ENCODE measurements around the gene PGA3. TPM values are rescaled to one million over a fixed set of nuclear protein-coding genes. Genes with fewer than 3 reads are reported as not detected.

The PGA3 gene
- not detected for total RNA-seq

GRCh38 chr11:61202950-61203746, at the start of gene PGA3:
TSS of gene PGA3 (plus strand) at chr11:61203515. CDS start at chr11:61203565, 50 bp downstream.

GRCh38 chr11:61161190-61162091, 41.9 kb upstream of the PGA3 start, which contains the start of gene VPS37C:
TSS of gene VPS37C (minus strand) at chr11:61161426. CDS start at chr11:61138829, 22,597 bp downstream.

GRCh38 chr11:61222047-61222446, 18.7 kb downstream of the PGA3 start, which contains the start of gene PGA4:
TSS of gene PGA4 (plus strand) at chr11:61222347. CDS start at chr11:61222401, 54 bp downstream.

GRCh38 chr11:61240875-61241274, 37.6 kb downstream of the PGA3 start, which contains the start of gene PGA5:
TSS of gene PGA5 (plus strand) at chr11:61241175. CDS start at chr11:61241227, 52 bp downstream.

Other genes with a start within 250 kb of the PGA3 start
- gene CD6, start 231.8 kb upstream of the PGA3 start, total RNA-seq, result 100 to 1,000 TPM; 349 to 352 TPM
- 100 to 1,000 TPM; 393 to 405 TPM for gene CD5, start 101.0 kb upstream of the PGA3 start, total RNA-seq
- 1 to 10 TPM; 5.0 to 6.2 TPM for gene VPS37C, start 42.1 kb upstream of the PGA3 start, total RNA-seq
- gene PGA4, start 18.8 kb downstream of the PGA3 start, total RNA-seq, result not detected
- gene PGA5, start 37.7 kb downstream of the PGA3 start, total RNA-seq, result not detected
- gene VWCE, start 91.8 kb downstream of the PGA3 start, total RNA-seq, result 1 to 10 TPM; 2.5 to 2.6 TPM
- gene DDB1, start 129.6 kb downstream of the PGA3 start, total RNA-seq, result 100 to 1,000 TPM; 177 to 178 TPM
- 10 to 100 TPM; 41.8 to 42.9 TPM for gene TKFC, start 129.7 kb downstream of the PGA3 start, total RNA-seq
- gene CYB561A3, start 158.4 kb downstream of the PGA3 start, total RNA-seq, result 10 to 100 TPM; 35.6 to 43.0 TPM
- 10 to 100 TPM; 39.1 to 44.6 TPM for gene TMEM138, start 158.9 kb downstream of the PGA3 start, total RNA-seq
- gene TMEM216, start 189.1 kb downstream of the PGA3 start, total RNA-seq, result 1 to 10 TPM; 6.6 to 8.6 TPM
- gene CPSF7, start 226.5 kb downstream of the PGA3 start, total RNA-seq, result 10 to 100 TPM; 88.1 to 94.0 TPM
- 10 to 100 TPM; 46.4 to 47.5 TPM for gene SDHAF2, start 226.6 kb downstream of the PGA3 start, total RNA-seq

Measured in activated naive CD4-positive, alpha-beta T cell treated with anti-CD3 and anti-CD28 coated beads, Interleukin-2, amount 10 ng/mL, durations not matched to agents 5 hours and 36 hours (primary cell).